ENCODE data around the gene GFPT2. TPM values are rescaled to one million over a fixed set of nuclear protein-coding genes. Genes with fewer than 3 reads are reported as not detected.

The GFPT2 gene
- total RNA-seq, 2 donors from 2014 or later: 3.9 to 17.5 TPM

- ATAC-seq: no peak
- no peak overlapping the region for H3K4me3 ChIP-seq
- no peaks in the 10 kb centered on the region for H3K9me3 ChIP-seq
- no peaks in the 10 kb centered on the region for H3K36me3 ChIP-seq (replicated peaks in 1 of 2; ENCODE audit: insufficient read depth in 1 of 2, low read depth in 2 of 2)
- WGBS, 2 donors: 86% methylated on average over 10 to 18 of the region's 18 CpGs
- no peak for DNase-seq
- H3K4me1 ChIP-seq: no peaks in the 10 kb centered on the region
- intact Hi-C loops (cut with DNase I): no loop called here
- H3K27me3 ChIP-seq: no peaks in the 10 kb centered on the region
- TF ChIP-seq POLR2A (IDR thresholded peaks at IDR 0.05) (no peak), CTCF (IDR thresholded peaks at IDR 0.05) (no peak)
- no peak overlapping the region for H3K27ac ChIP-seq
These were observed 48.4 kb downstream of the GFPT2 start for GRCh38 chr5:180304431-180305375.

- Histone ChIP-seq H3K36me3 (replicated peaks in 1 of 2; ENCODE audit: insufficient read depth in 1 of 2, low read depth in 2 of 2) (no peaks in the 10 kb centered on the region), H3K27me3 (no peaks in the 10 kb centered on the region), H3K4me3 (no peak overlapping the region), H3K27ac (no peak overlapping the region), H3K9me3 (no peaks in the 10 kb centered on the region), H3K4me1 (no peaks in the 10 kb centered on the region)
- intact Hi-C loops (cut with DNase I): no loop called here
- ATAC-seq (no peak), DNase-seq (no peak)
- 80 to 82% methylated on average over 4 of the region's 4 CpGs for WGBS, 2 donors
- no peak for TF ChIP-seq POLR2A (IDR thresholded peaks at IDR 0.05)
- no peak for TF ChIP-seq CTCF (IDR thresholded peaks at IDR 0.05)
These were observed 49.2 kb downstream of the GFPT2 start for GRCh38 chr5:180304016-180304292.

- Histone ChIP-seq H3K27me3 (no peaks in the 10 kb centered on the region), H3K4me1 (no peaks in the 10 kb centered on the region), H3K9me3 (no peaks in the 10 kb centered on the region), H3K36me3 (replicated peaks in 1 of 2; ENCODE audit: insufficient read depth in 1 of 2, low read depth in 2 of 2) (no peaks in the 10 kb centered on the region), H3K27ac (no peak overlapping the region), H3K4me3 (no peak overlapping the region)
- 81 to 90% methylated on average over 11 to 17 of the region's 17 CpGs for WGBS, 2 donors
- intact Hi-C loops (cut with DNase I): no loop called here
- ATAC-seq: no peak
- no peak for DNase-seq
- TF ChIP-seq CTCF (IDR thresholded peaks at IDR 0.05) (no peak), POLR2A (IDR thresholded peaks at IDR 0.05) (no peak)
These were observed 49.7 kb downstream of the GFPT2 start for GRCh38 chr5:180303226-180304015.

GRCh38 chr5:180302256-180302655, 50.9 kb downstream of the GFPT2 start:
- Histone ChIP-seq H3K27me3 (no peaks in the 10 kb centered on the region), H3K36me3 (replicated peaks in 1 of 2; ENCODE audit: insufficient read depth in 1 of 2, low read depth in 2 of 2) (no peaks in the 10 kb centered on the region), H3K4me1 (no peaks in the 10 kb centered on the region), H3K9me3 (no peaks in the 10 kb centered on the region), H3K27ac (no peak overlapping the region), H3K4me3 (no peak overlapping the region)
- intact Hi-C loops (cut with DNase I): no loop called here
- TF ChIP-seq POLR2A (IDR thresholded peaks at IDR 0.05) (no peak), CTCF (IDR thresholded peaks at IDR 0.05) (no peak)
- DNase-seq (no peak), ATAC-seq (no peak)
- WGBS, 2 donors: 85 to 91% methylated on average over 10 of the region's 10 CpGs
